SJCRH30 (cell line): ENCODE data around the gene BACH2. TPM values are rescaled to one million over a fixed set of nuclear protein-coding genes. Genes with fewer than 3 reads are reported as not detected.
"Not testable (repeated sequence)": the region's sequence is repeated elsewhere in the genome, so short reads cannot be mapped to it uniquely, and the experiment has no call there.

Experiments used
- DNase-seq, 2 experiments: peaks; one replicate each; pipeline ENCODE4 v3.0.0-alpha.2; 2015 to 2020
- H3K27ac ChIP-seq: fragments of 250-450 bp; sonication (Bioruptor Pico); 2 replicates; pipeline ENCODE4 v1.5.1; 2020; ENCODE audit warnings: mild to moderate bottlenecking, moderate library complexity
- H3K27me3 ChIP-seq: fragments of 250-450 bp; sonication (Bioruptor Pico); 2 replicates; pipeline ENCODE4 v1.5.1; 2020; ENCODE audit warnings: mild to moderate bottlenecking, moderate library complexity
- H3K36me3 ChIP-seq: fragments of 250-450 bp; sonication (Bioruptor Pico); 2 replicates; pipeline ENCODE4 v1.5.1; 2020; ENCODE audit warnings: mild to moderate bottlenecking, moderate library complexity
- H3K4me1 ChIP-seq: fragments of 250-450 bp; sonication (Bioruptor Pico); 2 replicates; pipeline ENCODE4 v1.5.1; 2020; ENCODE audit warnings: mild to moderate bottlenecking, moderate library complexity
- H3K4me3 ChIP-seq: fragments of 250-450 bp; sonication (Bioruptor Pico); 2 replicates; pipeline ENCODE4 v1.5.1; 2020; ENCODE audit warnings: mild to moderate bottlenecking, moderate library complexity
- H3K9me3 ChIP-seq: fragments of 250-450 bp; sonication (Bioruptor Pico); replicated peaks from 2 replicates; pipeline ENCODE4 v1.5.1; 2020; ENCODE audit warnings: mild to moderate bottlenecking, moderate library complexity
- total RNA-seq: library from RNA; depleted of rRNA; stranded (reverse); fragments of >200 nt; shearing (Covaris generic); gene quantifications from 2 replicates; pipeline ENCODE4 v1.2.3, GENCODE V29; 2014; rRNA removed

The BACH2 gene
- 3.8 and 4.1 TPM in 2 replicates for total RNA-seq

GRCh38 chr6:90296341-90297114, at the start of gene BACH2:
TSS of gene BACH2 (minus strand) at chr6:90296843. CDS start at chr6:90008844, 287,999 bp downstream.
- H3K4me1 ChIP-seq: no peaks in the 10 kb centered on the region
- H3K27me3 ChIP-seq: no peaks in the 10 kb centered on the region
- peak; percentile 92 to 93 for DNase-seq
- H3K27ac ChIP-seq: peak within 1 kb of the TSS; percentile 45
- H3K9me3 ChIP-seq: no peaks in the 10 kb centered on the region
- H3K4me3 ChIP-seq: peak within 1 kb of the TSS; percentile 64
- no peaks in the 10 kb centered on the region for H3K36me3 ChIP-seq

- DNase-seq: no peak
- Histone ChIP-seq H3K4me1 (no peaks in the 10 kb centered on the region), H3K4me3 (no peak overlapping the region), H3K36me3 (no peaks in the 10 kb centered on the region), H3K27ac (no peak overlapping the region), H3K9me3 (no peaks in the 10 kb centered on the region), H3K27me3 (no peaks in the 10 kb centered on the region)
Observed at GRCh38 chr6:90343576-90343975, 46.9 kb upstream of the BACH2 start.

- Histone ChIP-seq H3K9me3 (no peaks in the 10 kb centered on the region), H3K4me1 (no peaks in the 10 kb centered on the region), H3K27ac (no peak overlapping the region), H3K36me3 (no peaks in the 10 kb centered on the region), H3K4me3 (no peak overlapping the region), H3K27me3 (no peaks in the 10 kb centered on the region)
- DNase-seq: no peak
Observed at GRCh38 chr6:90338409-90338808, 41.8 kb upstream of the BACH2 start.

- no peak overlapping the region for H3K27ac ChIP-seq
- no peaks in the 10 kb centered on the region for H3K9me3 ChIP-seq
- H3K4me1 ChIP-seq: no peaks in the 10 kb centered on the region
- no peak overlapping the region for H3K4me3 ChIP-seq
- peak in 1 of 2 experiments; percentile 6 for DNase-seq
- no peaks in the 10 kb centered on the region for H3K36me3 ChIP-seq
- no peaks in the 10 kb centered on the region for H3K27me3 ChIP-seq
Observed at GRCh38 chr6:90336388-90336947, 39.8 kb upstream of the BACH2 start.

GRCh38 chr6:90333928-90334327, 37.3 kb upstream of the BACH2 start:
- no peak overlapping the region for H3K4me3 ChIP-seq
- DNase-seq: no peak
- H3K9me3 ChIP-seq: no peaks in the 10 kb centered on the region
- H3K36me3 ChIP-seq: no peaks in the 10 kb centered on the region
- no peaks in the 10 kb centered on the region for H3K27me3 ChIP-seq
- no peak overlapping the region for H3K27ac ChIP-seq
- no peaks in the 10 kb centered on the region for H3K4me1 ChIP-seq

GRCh38 chr6:90332978-90333543, 36.4 kb upstream of the BACH2 start:
- H3K36me3 ChIP-seq, DNase-seq: not testable (repeated sequence)

GRCh38 chr6:90329386-90330077, 32.9 kb upstream of the BACH2 start:
- Histone ChIP-seq H3K36me3 (no peaks in the 10 kb centered on the region), H3K4me3 (no peak overlapping the region), H3K9me3 (no peaks in the 10 kb centered on the region), H3K27me3 (no peaks in the 10 kb centered on the region), H3K4me1 (no peaks in the 10 kb centered on the region), H3K27ac (no peak overlapping the region)
- no peak for DNase-seq

More at GRCh38 chr6:90332978-90333543, 36.4 kb upstream of the BACH2 start:
- H3K4me1 ChIP-seq, H3K9me3 ChIP-seq, H3K27ac ChIP-seq, H3K27me3 ChIP-seq, H3K4me3 ChIP-seq: not testable (repeated sequence)

- Histone ChIP-seq H3K36me3 (no peaks in the 10 kb centered on the region), H3K27ac (no peak overlapping the region), H3K4me1 (no peaks in the 10 kb centered on the region), H3K4me3 (no peak overlapping the region), H3K9me3 (no peaks in the 10 kb centered on the region), H3K27me3 (no peaks in the 10 kb centered on the region)
- no peak for DNase-seq
Observed at GRCh38 chr6:90328004-90328403, 31.4 kb upstream of the BACH2 start.

- Histone ChIP-seq H3K9me3 (no peaks in the 10 kb centered on the region), H3K27me3 (no peaks in the 10 kb centered on the region), H3K27ac (no peak overlapping the region), H3K4me1 (no peaks in the 10 kb centered on the region), H3K36me3 (no peaks in the 10 kb centered on the region), H3K4me3 (no peak overlapping the region)
- no peak for DNase-seq
Observed at GRCh38 chr6:90326404-90327057, 29.9 kb upstream of the BACH2 start.

- Histone ChIP-seq H3K9me3 (no peaks in the 10 kb centered on the region), H3K4me3 (no peak overlapping the region), H3K27me3 (no peaks in the 10 kb centered on the region), H3K27ac (no peak overlapping the region), H3K4me1 (no peaks in the 10 kb centered on the region), H3K36me3 (no peaks in the 10 kb centered on the region)
- no peak for DNase-seq
Observed at GRCh38 chr6:90323706-90324105, 27.1 kb upstream of the BACH2 start.

- no peaks in the 10 kb centered on the region for H3K4me1 ChIP-seq
- DNase-seq: no peak
- H3K27me3 ChIP-seq: no peaks in the 10 kb centered on the region
- H3K36me3 ChIP-seq: no peaks in the 10 kb centered on the region
- H3K9me3 ChIP-seq: no peaks in the 10 kb centered on the region
- H3K27ac ChIP-seq: no peak overlapping the region
- no peak overlapping the region for H3K4me3 ChIP-seq
Observed at GRCh38 chr6:90322976-90323474, 26.4 kb upstream of the BACH2 start.

- H3K4me1 ChIP-seq: no peaks in the 10 kb centered on the region
- H3K27me3 ChIP-seq: no peaks in the 10 kb centered on the region
- no peaks in the 10 kb centered on the region for H3K36me3 ChIP-seq
- no peak overlapping the region for H3K4me3 ChIP-seq
- no peak overlapping the region for H3K27ac ChIP-seq
- H3K9me3 ChIP-seq: no peaks in the 10 kb centered on the region
- no peak for DNase-seq
Observed at GRCh38 chr6:90319979-90320685, 23.5 kb upstream of the BACH2 start.

GRCh38 chr6:90319044-90319443, 22.4 kb upstream of the BACH2 start:
- Histone ChIP-seq H3K9me3 (no peaks in the 10 kb centered on the region), H3K27ac (no peak overlapping the region), H3K4me1 (no peaks in the 10 kb centered on the region), H3K36me3 (no peaks in the 10 kb centered on the region), H3K4me3 (no peak overlapping the region), H3K27me3 (no peaks in the 10 kb centered on the region)
- DNase-seq: no peak

GRCh38 chr6:90315986-90316385, 19.3 kb upstream of the BACH2 start:
- H3K4me3 ChIP-seq: no peak overlapping the region
- no peaks in the 10 kb centered on the region for H3K4me1 ChIP-seq
- no peaks in the 10 kb centered on the region for H3K9me3 ChIP-seq
- no peaks in the 10 kb centered on the region for H3K36me3 ChIP-seq
- no peaks in the 10 kb centered on the region for H3K27me3 ChIP-seq
- no peak for DNase-seq
- no peak overlapping the region for H3K27ac ChIP-seq
